HEK293 (cell line): ENCODE results near the gene PAK4.
A peak's percentile ranks its signal among the peaks of the same experiment; 100 is the strongest.

Experiments
- CTCF ChIA-PET: fragments of 350-600 bp; formaldehyde crosslinking; extraction: SDS; loops from one replicate; lab custom pipeline; 2021; ENCODE audit warnings: antibody characterized with exemption; lab: Yijun Ruan, JAX
- POLR2A ChIA-PET: fragments of 300-600 bp; formaldehyde crosslinking; extraction: SDS; loops from one replicate; lab custom pipeline; 2020; ENCODE audit warnings: antibody characterized with exemption, inconsistent platforms; lab: Yijun Ruan, JAX
- H3K27ac ChIP-seq: fragments of 200-500 bp; sonication (Bioruptor generic); 2 replicates; pipeline ENCODE4 v1.5.1; 2014; ENCODE audit warnings: low read depth, low read length, control low read depth, inconsistent platforms; ENCODE audit errors: extremely low read depth
- H3K36me3 ChIP-seq, 2 experiments: fragments of 200-500 bp in 1 of 2; sonication (Bioruptor generic) in 1 of 2; 1 replicate in 1 of 2; 2 replicates in 1 of 2; pipeline ENCODE4 v1.5.1; 2014 to 2017; ENCODE audit warnings: inconsistent platforms in 2 of 2, low read length in 2 of 2; ENCODE audit not compliant: control insufficient read depth in 2 of 2, insufficient read depth in 1 of 2
- H3K4me1 ChIP-seq: fragments of 200-500 bp; sonication (Bioruptor generic); 2 replicates; pipeline ENCODE4 v1.5.1; 2014; ENCODE audit warnings: mild to moderate bottlenecking, low read length, inconsistent platforms; ENCODE audit not compliant: control insufficient read depth, insufficient read depth
- H3K4me3 ChIP-seq: 2 replicates; pipeline ENCODE4 v1.5.1; 2011; ENCODE audit warnings: low read depth, mild to moderate bottlenecking, control low read depth, low read length, moderate library complexity
- H3K9me3 ChIP-seq: fragments of 200-500 bp; sonication (Bioruptor generic); 2 replicates; pipeline ENCODE4 v1.5.1; 2014; ENCODE audit warnings: low read depth, low read length, inconsistent platforms; ENCODE audit not compliant: control insufficient read depth, insufficient read depth
- EGR2 ChIP-seq: fragments of 450-650 bp; formaldehyde crosslinking; IDR thresholded peaks from 2 replicates; pipeline ENCODE4 v1.5.1; 2016; ENCODE audit warnings: low read depth, missing biosample characterization, missing genetic modification characterization
- GFI1B ChIP-seq: fragments of 450-650 bp; formaldehyde crosslinking; IDR thresholded peaks from 2 replicates; pipeline ENCODE4 v1.5.1; 2016; ENCODE audit warnings: missing biosample characterization, missing genetic modification characterization
- GLIS2 ChIP-seq: fragments of 450-650 bp; formaldehyde crosslinking; IDR thresholded peaks from 2 replicates; pipeline ENCODE4 v1.5.1; 2016; ENCODE audit warnings: missing biosample characterization, missing genetic modification characterization
- OSR2 ChIP-seq: fragments of 450-650 bp; formaldehyde crosslinking; IDR thresholded peaks from 2 replicates; pipeline ENCODE4 v1.5.1; 2016; ENCODE audit warnings: missing biosample characterization, missing genetic modification characterization
- PATZ1 ChIP-seq: fragments of 450-650 bp; formaldehyde crosslinking; IDR thresholded peaks from 2 replicates; pipeline ENCODE4 v1.5.1; 2016; ENCODE audit warnings: missing biosample characterization, missing genetic modification characterization
- PRDM6 ChIP-seq: fragments of 450-650 bp; formaldehyde crosslinking; IDR thresholded peaks from 2 replicates; pipeline ENCODE4 v1.5.1; 2017; ENCODE audit warnings: missing biosample characterization, missing genetic modification characterization
- TCF7L2 ChIP-seq: IDR thresholded peaks from 2 replicates; pipeline ENCODE4 v1.6.1; 2011; ENCODE audit warnings: low read depth, mild to moderate bottlenecking, inconsistent platforms, low read length, moderate library complexity, borderline replicate concordance
- YY2 ChIP-seq: fragments of 450-650 bp; formaldehyde crosslinking; IDR thresholded peaks from 2 replicates; pipeline ENCODE4 v1.5.1; 2016; ENCODE audit warnings: missing biosample characterization, missing genetic modification characterization
- ZBTB10 ChIP-seq: fragments of 450-650 bp; formaldehyde crosslinking; IDR thresholded peaks from 2 replicates; pipeline ENCODE4 v1.5.1; 2016; ENCODE audit warnings: missing biosample characterization, missing genetic modification characterization
- ZBTB26 ChIP-seq: fragments of 450-650 bp; formaldehyde crosslinking; optimal IDR thresholded peaks from 2 replicates; pipeline ENCODE3; 2016; ENCODE audit warnings: missing biosample characterization, mild to moderate bottlenecking, missing genetic modification characterization
- ZBTB6 ChIP-seq: fragments of 450-650 bp; formaldehyde crosslinking; IDR thresholded peaks from 2 replicates; pipeline ENCODE4 v1.5.1; 2017; ENCODE audit warnings: missing biosample characterization, missing genetic modification characterization
- ZFHX2 ChIP-seq: fragments of 450-650 bp; formaldehyde crosslinking; conservative IDR thresholded peaks from 2 replicates; pipeline ENCODE4 v1.5.1; 2016; ENCODE audit warnings: missing biosample characterization, missing genetic modification characterization
- ZNF311 ChIP-seq: fragments of 450-650 bp; formaldehyde crosslinking; IDR thresholded peaks from 2 replicates; pipeline ENCODE4 v1.5.1; 2017; ENCODE audit warnings: missing biosample characterization, missing genetic modification characterization, borderline replicate concordance
- ZNF341 ChIP-seq: fragments of 450-650 bp; formaldehyde crosslinking; IDR thresholded peaks from 2 replicates; pipeline ENCODE4; 2016; ENCODE audit warnings: low read depth, missing biosample characterization, missing genetic modification characterization
- ZNF391 ChIP-seq: fragments of 450-650 bp; formaldehyde crosslinking; IDR thresholded peaks from 2 replicates; pipeline ENCODE4 v1.5.1; 2016; ENCODE audit warnings: low read depth, missing biosample characterization, missing genetic modification characterization, borderline replicate concordance
- ZNF580 ChIP-seq: fragments of 450-650 bp; formaldehyde crosslinking; IDR thresholded peaks from 2 replicates; pipeline ENCODE4 v1.5.1; 2016; ENCODE audit warnings: missing biosample characterization, missing genetic modification characterization
- ZNF600 ChIP-seq: fragments of 450-650 bp; formaldehyde crosslinking; IDR thresholded peaks from 2 replicates; pipeline ENCODE4 v1.5.1; 2016; ENCODE audit warnings: missing biosample characterization, missing genetic modification characterization
- ZNF664 ChIP-seq: fragments of 450-650 bp; formaldehyde crosslinking; IDR thresholded peaks from 2 replicates; pipeline ENCODE4 v1.5.1; 2016; ENCODE audit warnings: missing biosample characterization, missing genetic modification characterization

PAK4 gene

GRCh38 chr19:39160523-39160861 lies 34.9 kb downstream of the PAK4 start (continued):
- TF ChIP-seq TCF7L2 (no peak), ZBTB6 (tag by site-specific recombination) (no peak), ZNF341 (tag by site-specific recombination) (peak; percentile 90)

- ChIA-PET CTCF (no interaction called here), POLR2A (no interaction called here)
- TF ChIP-seq ZBTB10 (tag by site-specific recombination) (0 out of 2 replicates have a peak, but pooled peaks have one; percentile 25), GLIS2 (tag by site-specific recombination) (peak; percentile 75; the same call in 1 of the 2 replicates), ZNF580 (no peak), ZBTB26 (tag by site-specific recombination) (peak; percentile 10), PATZ1 (tag by site-specific recombination) (peak; percentile 52; the same call in 1 of the 2 replicates), ZNF600 (tag by site-specific recombination) (peak; percentile 50; the same call in 1 of the 2 replicates), ZNF311 (no peak), ZFHX2 (tag by site-specific recombination) (peak; percentile 93), ZNF391 (no peak), OSR2 (tag by site-specific recombination) (no peak), PRDM6 (tag by site-specific recombination) (no peak), ZNF664 (no peak), GFI1B (no peak), YY2 (tag by site-specific recombination) (peak; percentile 42; the same call in 1 of the 2 replicates), EGR2 (tag by site-specific recombination) (peak; percentile 93)
- H3K9me3 ChIP-seq: no peaks in the 10 kb centered on the region
- peaks cover 10% of the 10 kb centered on the region for H3K4me1 ChIP-seq
- H3K36me3 ChIP-seq: peaks cover 0 to 3% of the 10 kb centered on the region in 2 experiments; a peak in 2 of 3 replicates
- no peak overlapping the region for H3K4me3 ChIP-seq
- H3K27ac ChIP-seq: peak overlapping the region; percentile 21; the same call in 1 of the 2 replicates
These were observed 35.5 kb downstream of the PAK4 start for GRCh38 chr19:39160889-39161672.
